OCI-LY7 (cell line): ENCODE results near the gene ADAMTS7.

Experiments used
- EZH2phosphoT487 ChIP-seq: fragments of 200-600 bp; sonication (generic); IDR thresholded peaks from 2 replicates; pipeline ENCODE4 v1.6.1; 2018; ENCODE audit warnings: low read depth, borderline replicate concordance, mild to moderate bottlenecking, mixed run types, antibody characterized with exemption, low read length, moderate library complexity, mixed read lengths
- TF ChIP-seq, protein P1 (sequence below): fragments of 200-600 bp; sonication (generic); conservative IDR thresholded peaks from 2 replicates; pipeline ENCODE4 v1.5.1; 2014; ENCODE audit warnings: mild to moderate bottlenecking, antibody characterized with exemption, low read length, moderate library complexity, mixed read lengths

DNA sequence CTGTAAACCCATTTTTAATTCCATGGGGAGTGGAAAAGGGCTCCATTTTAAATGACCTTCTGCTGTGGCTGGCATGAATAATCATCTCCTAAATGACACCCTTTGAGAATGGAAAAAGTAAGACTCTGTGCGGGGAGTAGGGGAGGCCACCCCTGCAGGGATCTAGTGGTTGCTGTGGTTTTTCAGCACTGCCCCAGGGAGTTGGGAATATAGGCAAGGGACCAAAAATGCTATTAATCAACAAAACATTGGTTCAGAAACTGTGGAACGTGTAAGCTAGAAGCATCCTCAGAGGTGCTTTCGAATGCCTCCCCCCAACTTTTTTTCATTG, 30.1 kb upstream of the ADAMTS7 start:
- TF ChIP-seq, protein P1, sequence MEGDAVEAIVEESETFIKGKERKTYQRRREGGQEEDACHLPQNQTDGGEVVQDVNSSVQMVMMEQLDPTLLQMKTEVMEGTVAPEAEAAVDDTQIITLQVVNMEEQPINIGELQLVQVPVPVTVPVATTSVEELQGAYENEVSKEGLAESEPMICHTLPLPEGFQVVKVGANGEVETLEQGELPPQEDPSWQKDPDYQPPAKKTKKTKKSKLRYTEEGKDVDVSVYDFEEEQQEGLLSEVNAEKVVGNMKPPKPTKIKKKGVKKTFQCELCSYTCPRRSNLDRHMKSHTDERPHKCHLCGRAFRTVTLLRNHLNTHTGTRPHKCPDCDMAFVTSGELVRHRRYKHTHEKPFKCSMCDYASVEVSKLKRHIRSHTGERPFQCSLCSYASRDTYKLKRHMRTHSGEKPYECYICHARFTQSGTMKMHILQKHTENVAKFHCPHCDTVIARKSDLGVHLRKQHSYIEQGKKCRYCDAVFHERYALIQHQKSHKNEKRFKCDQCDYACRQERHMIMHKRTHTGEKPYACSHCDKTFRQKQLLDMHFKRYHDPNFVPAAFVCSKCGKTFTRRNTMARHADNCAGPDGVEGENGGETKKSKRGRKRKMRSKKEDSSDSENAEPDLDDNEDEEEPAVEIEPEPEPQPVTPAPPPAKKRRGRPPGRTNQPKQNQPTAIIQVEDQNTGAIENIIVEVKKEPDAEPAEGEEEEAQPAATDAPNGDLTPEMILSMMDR: no peak
- no peak for TF ChIP-seq EZH2phosphoT487
